ENCODE results near the gene TCTA. TPM values are rescaled to one million over a fixed set of nuclear protein-coding genes. Genes with fewer than 3 reads are reported as not detected.
A peak's percentile ranks its signal among the peaks of the same experiment; 100 is the strongest.

TCTA gene
- total and polyA plus RNA-seq, 7 experiments from 2014 or later = 24.9 to 48.3 (median 33.1) TPM

DNA sequence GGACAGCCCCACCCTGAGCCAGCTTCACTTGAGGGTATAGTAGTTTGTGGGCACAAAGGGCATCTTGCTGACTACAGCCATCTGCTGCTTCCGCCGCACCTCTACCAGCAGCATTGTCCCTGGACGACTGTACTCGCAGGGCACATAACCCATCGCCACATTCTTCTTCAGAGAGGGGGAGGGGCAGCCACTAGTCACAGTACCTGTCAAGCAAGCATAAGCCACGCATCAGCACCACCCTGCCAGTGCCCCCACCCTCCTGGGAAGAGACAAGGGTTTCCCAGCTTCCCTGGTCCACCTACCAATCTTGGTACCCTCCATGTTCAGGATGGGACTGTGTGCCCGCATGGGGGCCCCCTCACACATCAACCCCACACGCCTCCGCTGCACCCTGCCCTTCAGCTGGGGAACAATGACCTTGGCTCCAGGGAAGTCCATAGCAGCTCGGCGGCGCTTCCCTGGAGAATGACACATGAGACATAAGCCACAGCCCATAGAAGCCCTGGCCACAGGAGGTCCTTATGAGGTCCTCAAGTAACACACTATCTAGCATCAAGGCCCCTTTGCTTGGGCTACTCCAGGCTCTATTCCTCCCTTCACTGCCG lies 5.4 kb downstream of the TCTA start:
- Mint-ChIP-seq H3K36me3 (peaks cover 0 to 46% (median 0%) of the 10 kb centered on the region in 5 donors), H3K4me3 (peak overlapping the region in 7 of 10 donors; percentile 17 to 92 (median 52)), H3K9me3 (no peaks in the 10 kb centered on the region), H3K27ac (peak overlapping the region in 8 of 9 donors; percentile 58 to 98 (median 92)), H3K27me3 (no peaks in the 10 kb centered on the region), H3K4me1 (peaks cover 39 to 84% (median 77%) of the 10 kb centered on the region in 7 donors)
- Histone ChIP-seq H3K27ac (ENCODE audit: low read depth, low read length) (peak overlapping the region; percentile 81), H3K4me1 (ENCODE audit: control insufficient read depth in 2 of 2, insufficient read depth in 2 of 2, low read length in 2 of 2) (peaks cover 45 to 52% of the 10 kb centered on the region in 2 donors), H3K36me3 (ENCODE audit: control insufficient read depth in 2 of 3, insufficient read depth in 3 of 3, low read length in 3 of 3) (peaks cover 0 to 11% (median 0%) of the 10 kb centered on the region in 3 experiments), H3K27me3 (ENCODE audit: control insufficient read depth in 2 of 2, insufficient read depth in 2 of 2, low read length in 2 of 2) (no peaks in the 10 kb centered on the region), H3K9me3 (ENCODE audit: control insufficient read depth in 2 of 3, low read length in 3 of 3) (no peaks in the 10 kb centered on the region), H3K4me3 (ENCODE audit: low read length) (no peak overlapping the region)
- ATAC-seq (no peak), DNase-seq (no peak)
- intact Hi-C loops (cut with micrococcal nuclease) = loop anchor here in 1 of 2 donors (10.0 kb wide), 1 partner anchor 667 kb away; the partner anchor contains the start of gene RBM5
- CTCF ChIA-PET = interaction anchor here (1.5 to 3.3 kb wide), 3 partner anchors 10 to 77 kb away, joined by 4 to 23 read pairs (median 5); no protein-coding TSS in a partner anchor
- POLR2A ChIA-PET = interaction anchor here (0.9 to 3.0 kb wide), 4 partner anchors 8 to 75 kb away, joined by 3 to 26 read pairs (median 10); partner anchors contain the start of genes DAG1 and NICN1

GRCh38 chr3:49421890-49422378 lies 9.7 kb downstream of the TCTA start:
- CTCF ChIA-PET = no interaction called here

GRCh38 chr3:49422379-49423248 lies 10.4 kb downstream of the TCTA start, which contains the start of gene AMT:
Gene AMT, minus strand, starts transcription at chr3:49422473. Its CDS starts 23 bp downstream, at chr3:49422450.
- ChIA-PET POLR2A (interaction anchor here (0.6 to 2.0 kb wide), 3 partner anchors 9 to 38 kb away, joined by 3 to 6 read pairs (median 6); no protein-coding TSS in a partner anchor), CTCF (no interaction called here)
- no peaks in the 10 kb centered on the region for H3K27me3 Mint-ChIP-seq
- H3K36me3 Mint-ChIP-seq = peaks cover 0 to 32% (median 6%) of the 10 kb centered on the region in 5 donors
- no peak for DNase-seq
- peaks cover 22 to 62% (median 57%) of the 10 kb centered on the region in 7 donors for H3K4me1 Mint-ChIP-seq
- H3K4me3 Mint-ChIP-seq = peak within 1 kb of the TSS in 9 of 10 donors; percentile 23 to 70 (median 62)
- Histone ChIP-seq H3K27ac (ENCODE audit: low read depth, low read length) (no peak within 1 kb of the TSS), H3K9me3 (ENCODE audit: control insufficient read depth in 2 of 3, low read length in 3 of 3) (no peaks in the 10 kb centered on the region), H3K4me1 (ENCODE audit: control insufficient read depth in 2 of 2, insufficient read depth in 2 of 2, low read length in 2 of 2) (peaks cover 11 to 15% of the 10 kb centered on the region in 2 donors), H3K4me3 (ENCODE audit: low read length) (no peak within 1 kb of the TSS), H3K36me3 (ENCODE audit: control insufficient read depth in 2 of 3, insufficient read depth in 3 of 3, low read length in 3 of 3) (peaks cover 0 to 27% (median 0%) of the 10 kb centered on the region in 3 experiments), H3K27me3 (ENCODE audit: control insufficient read depth in 2 of 2, insufficient read depth in 2 of 2, low read length in 2 of 2) (no peaks in the 10 kb centered on the region)
- peak within 1 kb of the TSS in 8 of 9 donors; percentile 24 to 82 (median 48) for H3K27ac Mint-ChIP-seq
- intact Hi-C loops (cut with micrococcal nuclease) = no loop called here
- H3K9me3 Mint-ChIP-seq = no peaks in the 10 kb centered on the region
- no peak for ATAC-seq

More at GRCh38 chr3:49421890-49422378, 9.7 kb downstream of the TCTA start:
- no peak for ATAC-seq
- Histone ChIP-seq H3K27me3 (ENCODE audit: control insufficient read depth in 2 of 2, insufficient read depth in 2 of 2, low read length in 2 of 2) (no peaks in the 10 kb centered on the region), H3K4me1 (ENCODE audit: control insufficient read depth in 2 of 2, insufficient read depth in 2 of 2, low read length in 2 of 2) (peaks cover 17 to 21% of the 10 kb centered on the region in 2 donors), H3K9me3 (ENCODE audit: control insufficient read depth in 2 of 3, low read length in 3 of 3) (no peaks in the 10 kb centered on the region), H3K4me3 (ENCODE audit: low read length) (no peak overlapping the region), H3K27ac (ENCODE audit: low read depth, low read length) (no peak overlapping the region), H3K36me3 (ENCODE audit: control insufficient read depth in 2 of 3, insufficient read depth in 3 of 3, low read length in 3 of 3) (peaks cover 0 to 27% (median 0%) of the 10 kb centered on the region in 3 experiments)
- no peaks in the 10 kb centered on the region for H3K27me3 Mint-ChIP-seq
- DNase-seq = no peak
- intact Hi-C loops (cut with micrococcal nuclease) = no loop called here
- H3K27ac Mint-ChIP-seq = peak overlapping the region in 6 of 9 donors; percentile 24 to 82 (median 67)
- H3K4me3 Mint-ChIP-seq = peak overlapping the region in 9 of 10 donors; percentile 4 to 70 (median 55)
- no peaks in the 10 kb centered on the region for H3K9me3 Mint-ChIP-seq
- peaks cover 26 to 67% (median 64%) of the 10 kb centered on the region in 7 donors for H3K4me1 Mint-ChIP-seq
- POLR2A ChIA-PET = interaction anchor here (1.0 to 2.6 kb wide), 5 partner anchors 7 to 30 kb away, joined by 4 to 15 read pairs (median 6); partner anchors contain the start of genes NICN1, RHOA and TCTA
- peaks cover 0 to 35% (median 6%) of the 10 kb centered on the region in 5 donors for H3K36me3 Mint-ChIP-seq

GRCh38 chr3:49424816-49425215 lies 12.6 kb downstream of the TCTA start:
- peak overlapping the region in 8 of 9 donors; percentile 26 to 83 (median 57) for H3K27ac Mint-ChIP-seq
- Histone ChIP-seq H3K9me3 (ENCODE audit: control insufficient read depth in 2 of 3, low read length in 3 of 3) (no peaks in the 10 kb centered on the region), H3K4me1 (ENCODE audit: control insufficient read depth in 2 of 2, insufficient read depth in 2 of 2, low read length in 2 of 2) (peaks cover 3 to 5% of the 10 kb centered on the region in 2 donors), H3K4me3 (ENCODE audit: low read length) (no peak overlapping the region), H3K36me3 (ENCODE audit: control insufficient read depth in 2 of 3, insufficient read depth in 3 of 3, low read length in 3 of 3) (peaks cover 0 to 21% (median 0%) of the 10 kb centered on the region in 3 experiments), H3K27me3 (ENCODE audit: control insufficient read depth in 2 of 2, insufficient read depth in 2 of 2, low read length in 2 of 2) (no peaks in the 10 kb centered on the region), H3K27ac (ENCODE audit: low read depth, low read length) (no peak overlapping the region)
- no peaks in the 10 kb centered on the region for H3K27me3 Mint-ChIP-seq
- H3K4me1 Mint-ChIP-seq = peaks cover 16 to 58% (median 50%) of the 10 kb centered on the region in 7 donors
- intact Hi-C loops (cut with micrococcal nuclease) = loop anchor here (5.0 kb wide), 2 partner anchors 68 to 418 kb away; partner anchors contain the start of genes GPX1 (in 1 of the 2) and WDR6 (in 1 of the 2)
- ATAC-seq (no peak), DNase-seq (no peak)
- no peaks in the 10 kb centered on the region for H3K9me3 Mint-ChIP-seq
- H3K36me3 Mint-ChIP-seq = peaks cover 0 to 21% (median 6%) of the 10 kb centered on the region in 5 donors
- no peak overlapping the region for H3K4me3 Mint-ChIP-seq
- POLR2A ChIA-PET = interaction anchor here (0.6 to 2.3 kb wide), 3 partner anchors 8 to 304 kb away, joined by 3 to 13 read pairs (median 4); partner anchors contain the start of gene USP19
- CTCF ChIA-PET = interaction anchor here (1.4 kb wide), 1 partner anchor 85 kb away, joined by 4 read pairs; the partner anchor contains the start of gene USP4

DNA sequence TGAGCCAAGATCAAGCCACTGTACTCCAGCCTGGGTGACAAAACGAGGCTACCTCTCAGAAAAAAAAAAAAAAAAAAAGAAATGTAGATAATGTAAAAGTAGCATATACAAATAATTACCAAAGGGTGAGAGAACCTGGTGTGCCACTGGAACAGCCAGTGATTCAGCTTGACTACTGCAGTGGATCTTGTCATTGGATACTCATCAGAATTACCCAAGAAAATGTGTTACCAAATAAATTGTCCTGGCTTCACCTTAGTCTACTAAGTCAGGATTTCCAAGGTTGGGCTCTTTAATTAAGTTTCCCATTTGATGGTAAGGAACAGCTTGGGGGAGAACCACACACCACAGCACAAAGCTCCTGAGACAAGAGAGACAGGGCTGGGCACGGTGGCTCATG lies 15.4 kb downstream of the TCTA start:
- H3K36me3 Mint-ChIP-seq = peaks cover 0 to 19% (median 6%) of the 10 kb centered on the region in 5 donors
- CTCF ChIA-PET = interaction anchor here (0.6 to 0.9 kb wide), 2 partner anchors 11 to 506 kb away, joined by 4 to 5 read pairs; no protein-coding TSS in a partner anchor
- no peaks in the 10 kb centered on the region for H3K27me3 Mint-ChIP-seq
- H3K4me3 ChIP-seq (ENCODE audit: low read length) = no peak overlapping the region
- peaks cover 0 to 5% of the 10 kb centered on the region in 2 donors for H3K4me1 ChIP-seq (ENCODE audit: control insufficient read depth in 2 of 2, insufficient read depth in 2 of 2, low read length in 2 of 2)
- no peaks in the 10 kb centered on the region for H3K9me3 ChIP-seq (ENCODE audit: control insufficient read depth in 2 of 3, low read length in 3 of 3)
- no peaks in the 10 kb centered on the region for H3K27me3 ChIP-seq (ENCODE audit: control insufficient read depth in 2 of 2, insufficient read depth in 2 of 2, low read length in 2 of 2)
- H3K9me3 Mint-ChIP-seq = no peaks in the 10 kb centered on the region
- ATAC-seq (no peak), DNase-seq (no peak)
- peak overlapping the region in 3 of 9 donors; percentile 73 to 95 (median 89) for H3K27ac Mint-ChIP-seq
- POLR2A ChIA-PET = interaction anchor here (2.4 to 2.5 kb wide), 2 partner anchors 11 to 87 kb away, joined by 26 to 29 read pairs; partner anchors contain the start of gene USP4
- H3K36me3 ChIP-seq (ENCODE audit: control insufficient read depth in 2 of 3, insufficient read depth in 3 of 3, low read length in 3 of 3) = peaks cover 0 to 21% (median 0%) of the 10 kb centered on the region in 3 experiments
- intact Hi-C loops (cut with micrococcal nuclease) = loop anchor here (5.0 kb wide), 2 partner anchors 70 to 420 kb away; partner anchors contain the start of genes GPX1 (in 1 of the 2) and WDR6 (in 1 of the 2)
- H3K27ac ChIP-seq (ENCODE audit: low read depth, low read length) = no peak overlapping the region
- peak overlapping the region; percentile 88 to 98 (median 94) for H3K4me3 Mint-ChIP-seq
- H3K4me1 Mint-ChIP-seq = peaks cover 17 to 43% (median 35%) of the 10 kb centered on the region in 7 donors

Measured in naive thymus-derived CD4-positive, alpha-beta T cell (primary cell).